Osteoblast (primary cell): ENCODE results near the gene PTPRN2. TPM values are rescaled to one million over a fixed set of nuclear protein-coding genes. Genes with fewer than 3 reads are reported as not detected.

ENCODE experiments used
- DNase-seq: peaks from one replicate; pipeline ENCODE4 v3.0.0; 2011; ENCODE audit warnings: low spot score, mixed read lengths; ENCODE audit not compliant: insufficient read length; ENCODE audit errors: missing footprints
- H2AFZ ChIP-seq: 2 replicates; pipeline ENCODE4 v1.6.0; 2011; ENCODE audit warnings: mild to moderate bottlenecking, low read length
- H3K27ac ChIP-seq: 2 replicates; pipeline ENCODE4 v1.5.1; 2011; ENCODE audit warnings: mild to moderate bottlenecking, low read depth, low read length, moderate library complexity
- H3K27me3 ChIP-seq: 2 replicates; pipeline ENCODE4 v1.6.0; 2012; ENCODE audit warnings: mild to moderate bottlenecking, control low read depth, inconsistent platforms, low read length, moderate library complexity; ENCODE audit not compliant: insufficient read depth
- H3K36me3 ChIP-seq: 2 replicates; pipeline ENCODE4 v1.5.1; 2011; ENCODE audit warnings: mild to moderate bottlenecking, low read length, control low read depth, moderate library complexity; ENCODE audit not compliant: insufficient read depth
- H3K4me1 ChIP-seq: 2 replicates; pipeline ENCODE4 v1.5.1; 2011; ENCODE audit warnings: mild to moderate bottlenecking, low read length, control low read depth, moderate library complexity; ENCODE audit not compliant: insufficient read depth
- H3K4me2 ChIP-seq: 2 replicates; pipeline ENCODE4 v1.6.0; 2011; ENCODE audit warnings: mild to moderate bottlenecking, low read length; ENCODE audit not compliant: insufficient read depth
- H3K4me3 ChIP-seq: fragments of 200-600 bp; sonication (generic); 3 replicates; pipeline ENCODE4 v1.5.1; 2012; ENCODE audit warnings: mild to moderate bottlenecking, low read length, inconsistent platforms; ENCODE audit not compliant: insufficient read depth
- H3K79me2 ChIP-seq: 2 replicates; pipeline ENCODE4 v1.6.0; 2012; ENCODE audit warnings: mild to moderate bottlenecking, low read length, control low read depth, inconsistent platforms; ENCODE audit not compliant: insufficient read depth
- H3K9me3 ChIP-seq: 2 replicates; pipeline ENCODE4 v1.5.1; 2011; ENCODE audit warnings: low read depth, low read length, control low read depth
- H4K20me1 ChIP-seq: 2 replicates; pipeline ENCODE4 v1.6.0; 2012; ENCODE audit warnings: mild to moderate bottlenecking, low read length, control low read depth; ENCODE audit not compliant: insufficient read depth
- CTCF ChIP-seq: IDR thresholded peaks from 2 replicates; pipeline ENCODE4 v1.5.1; 2011; ENCODE audit warnings: mild to moderate bottlenecking, low read depth, low read length, moderate library complexity; ENCODE audit errors: extremely low read depth
- total RNA-seq: library from RNA; depleted of rRNA; stranded (reverse); fragments of >200 nt; gene quantifications from 2 replicates; pipeline ENCODE4 v1.2.3, GENCODE V29; 2012

The PTPRN2 gene
- total RNA-seq, 1 donor, result 0.36 TPM

GRCh38 chr7:158010961-158011693 is 576.5 kb downstream of the PTPRN2 start:
- Histone ChIP-seq H3K27ac (no peak overlapping the region), H3K4me3 (no peak overlapping the region), H3K9me3 (no peaks in the 10 kb centered on the region), H3K36me3 (no peaks in the 10 kb centered on the region), H3K27me3 (no peaks in the 10 kb centered on the region), H3K4me1 (no peaks in the 10 kb centered on the region), H4K20me1 (no peaks in the 10 kb centered on the region), H2AFZ (no peak overlapping the region), H3K4me2 (no peak overlapping the region), H3K79me2 (no peaks in the 10 kb centered on the region)
- TF ChIP-seq CTCF, result no peak
- no peak for DNase-seq

- H4K20me1 ChIP-seq, result no peaks in the 10 kb centered on the region
- no peaks in the 10 kb centered on the region for H3K9me3 ChIP-seq
- no peaks in the 10 kb centered on the region for H3K36me3 ChIP-seq
- no peak overlapping the region for H3K27ac ChIP-seq
- H2AFZ ChIP-seq, result no peak overlapping the region
- H3K27me3 ChIP-seq, result no peaks in the 10 kb centered on the region
- no peak for TF ChIP-seq CTCF
- no peak for DNase-seq
- H3K4me3 ChIP-seq, result no peak overlapping the region
- H3K4me2 ChIP-seq, result no peak overlapping the region
- no peaks in the 10 kb centered on the region for H3K4me1 ChIP-seq
- no peaks in the 10 kb centered on the region for H3K79me2 ChIP-seq
Observed at GRCh38 chr7:158009886-158010285, 577.7 kb downstream of the PTPRN2 start.

- H3K9me3 ChIP-seq, result no peaks in the 10 kb centered on the region
- no peaks in the 10 kb centered on the region for H3K27me3 ChIP-seq
- H2AFZ ChIP-seq, result no peak overlapping the region
- no peaks in the 10 kb centered on the region for H4K20me1 ChIP-seq
- no peak overlapping the region for H3K27ac ChIP-seq
- H3K36me3 ChIP-seq, result no peaks in the 10 kb centered on the region
- H3K4me1 ChIP-seq, result no peaks in the 10 kb centered on the region
- no peak for DNase-seq
- TF ChIP-seq CTCF, result no peak
- H3K4me3 ChIP-seq, result no peak overlapping the region
- no peaks in the 10 kb centered on the region for H3K79me2 ChIP-seq
- no peak overlapping the region for H3K4me2 ChIP-seq
Observed at GRCh38 chr7:158008267-158008666, 579.4 kb downstream of the PTPRN2 start.

GRCh38 chr7:158007697-158008257 is 579.8 kb downstream of the PTPRN2 start:
- no peak for TF ChIP-seq CTCF
- Histone ChIP-seq H3K9me3 (no peaks in the 10 kb centered on the region), H2AFZ (no peak overlapping the region)

More at GRCh38 chr7:158007697-158008257, 579.8 kb downstream of the PTPRN2 start:
- H3K4me2 ChIP-seq, result no peak overlapping the region
- no peaks in the 10 kb centered on the region for H3K27me3 ChIP-seq
- DNase-seq, result no peak
- H3K36me3 ChIP-seq, result no peaks in the 10 kb centered on the region
- no peaks in the 10 kb centered on the region for H4K20me1 ChIP-seq
- no peak overlapping the region for H3K27ac ChIP-seq
- H3K4me1 ChIP-seq, result no peaks in the 10 kb centered on the region
- no peaks in the 10 kb centered on the region for H3K79me2 ChIP-seq
- H3K4me3 ChIP-seq, result no peak overlapping the region
